ENCODE results near the gene FXYD6.

GRCh38 chr11:117862753-117863152 lies 13.7 kb downstream of the FXYD6 start:
- TF ChIP-seq CTCF (IDR thresholded peaks at IDR 0.05; ENCODE audit: insufficient read depth, low read length, poor library complexity, severe bottlenecking) (no peak), EZH2phosphoT487 (conservative IDR thresholded peaks at IDR 0.05; ENCODE audit: low read length) (no peak)

Measured in SU-DHL-6 (cell line).